ENCODE data around the gene CDH13. TPM values are rescaled to one million over a fixed set of nuclear protein-coding genes. Genes with fewer than 3 reads are reported as not detected.

CDH13 gene
- total RNA-seq, 1 experiment from 2014 or later: 2.1 TPM

GRCh38 chr16:82672676-82673075 lies 45.9 kb downstream of the CDH13 start:
- intact Hi-C loops (cut with micrococcal nuclease; ENCODE audit: unreplicated experiment): no loop called here
- Histone ChIP-seq H3K27me3 (replicated peaks; ENCODE audit: insufficient read depth, low read depth, low read length, poor library complexity) (peaks cover 38% of the 10 kb centered on the region), H3K27ac (ENCODE audit: low read depth, low read length, poor library complexity, severe bottlenecking) (no peak overlapping the region), H3K9me3 (ENCODE audit: low read depth, low read length, poor library complexity, severe bottlenecking) (no peaks in the 10 kb centered on the region), H3K36me3 (ENCODE audit: insufficient read depth, low read length, poor library complexity, severe bottlenecking) (no peaks in the 10 kb centered on the region), H3K4me3 (ENCODE audit: low read depth, low read length, poor library complexity, severe bottlenecking) (no peak overlapping the region), H3K4me1 (ENCODE audit: insufficient read depth, low read length, poor library complexity, severe bottlenecking) (no peaks in the 10 kb centered on the region)
- TF ChIP-seq CTCF (conservative IDR thresholded peaks at IDR 0.05; ENCODE audit: low read depth, low read length) (no peak), EZH2 (IDR thresholded peaks at IDR 0.05; ENCODE audit: borderline replicate concordance, low read depth, low read length, poor library complexity, severe bottlenecking) (no peak)
- BruUV-seq (replicated peaks): no TSS peak
- DNase-seq (ENCODE audit: low spot score): no peak
- CTCF ChIA-PET: no interaction called here
- POLR2A ChIA-PET (ENCODE audit: low non-redundant PET): interaction anchor here (0.6 kb wide), 1 partner anchor 938 kb away, joined by 3 read pairs; no protein-coding TSS in a partner anchor

GRCh38 chr16:82675300-82675699 lies 48.5 kb downstream of the CDH13 start:
- POLR2A ChIA-PET (ENCODE audit: low non-redundant PET): no interaction called here
- no peak for TF ChIP-seq EZH2 (IDR thresholded peaks at IDR 0.05; ENCODE audit: borderline replicate concordance, low read depth, low read length, poor library complexity, severe bottlenecking)
- no peak for TF ChIP-seq CTCF (conservative IDR thresholded peaks at IDR 0.05; ENCODE audit: low read depth, low read length)
- H3K27ac ChIP-seq (ENCODE audit: low read depth, low read length, poor library complexity, severe bottlenecking): no peak overlapping the region
- peaks cover 27% of the 10 kb centered on the region for H3K27me3 ChIP-seq (replicated peaks; ENCODE audit: insufficient read depth, low read depth, low read length, poor library complexity)
- DNase-seq (ENCODE audit: low spot score): no peak
- no peak overlapping the region for H3K4me3 ChIP-seq (ENCODE audit: low read depth, low read length, poor library complexity, severe bottlenecking)
- H3K9me3 ChIP-seq (ENCODE audit: low read depth, low read length, poor library complexity, severe bottlenecking): no peaks in the 10 kb centered on the region
- no peaks in the 10 kb centered on the region for H3K4me1 ChIP-seq (ENCODE audit: insufficient read depth, low read length, poor library complexity, severe bottlenecking)
- CTCF ChIA-PET: no interaction called here
- no TSS peak for BruUV-seq (replicated peaks)
- no peaks in the 10 kb centered on the region for H3K36me3 ChIP-seq (ENCODE audit: insufficient read depth, low read length, poor library complexity, severe bottlenecking)
- intact Hi-C loops (cut with micrococcal nuclease; ENCODE audit: unreplicated experiment): no loop called here

- no TSS peak for BruUV-seq (replicated peaks)
- TF ChIP-seq EZH2 (IDR thresholded peaks at IDR 0.05; ENCODE audit: borderline replicate concordance, low read depth, low read length, poor library complexity, severe bottlenecking): no peak
- TF ChIP-seq CTCF (conservative IDR thresholded peaks at IDR 0.05; ENCODE audit: low read depth, low read length): no peak
- ChIA-PET POLR2A (ENCODE audit: low non-redundant PET) (no interaction called here), CTCF (no interaction called here)
- DNase-seq (ENCODE audit: low spot score): no peak
- H3K36me3 ChIP-seq (ENCODE audit: insufficient read depth, low read length, poor library complexity, severe bottlenecking): no peaks in the 10 kb centered on the region
- H3K9me3 ChIP-seq (ENCODE audit: low read depth, low read length, poor library complexity, severe bottlenecking): no peaks in the 10 kb centered on the region
- peaks cover 31% of the 10 kb centered on the region for H3K27me3 ChIP-seq (replicated peaks; ENCODE audit: insufficient read depth, low read depth, low read length, poor library complexity)
- no peaks in the 10 kb centered on the region for H3K4me1 ChIP-seq (ENCODE audit: insufficient read depth, low read length, poor library complexity, severe bottlenecking)
- H3K27ac ChIP-seq (ENCODE audit: low read depth, low read length, poor library complexity, severe bottlenecking): no peak overlapping the region
- intact Hi-C loops (cut with micrococcal nuclease; ENCODE audit: unreplicated experiment): no loop called here
- H3K4me3 ChIP-seq (ENCODE audit: low read depth, low read length, poor library complexity, severe bottlenecking): no peak overlapping the region
Measured at GRCh38 chr16:82681592-82681991, 54.8 kb downstream of the CDH13 start.

Measured in A673 (cell line).